GM21717 (cell line): ENCODE data around the gene LIN7A.
"Not testable (repeated sequence)": the region's sequence is repeated elsewhere in the genome, so short reads cannot be mapped to it uniquely, and the experiment has no call there.

Experiments
- ATAC-seq: cut with Tn5 transposase; IDR thresholded peaks from one replicate; pipeline ENCODE4 v1.9.1; 2021; ENCODE audit warnings: mild to moderate bottlenecking, moderate library complexity; ENCODE audit not compliant: unreplicated experiment

Gene LIN7A

GRCh38 chr12:80924437-80924836, 13.3 kb downstream of the LIN7A start:
- ATAC-seq, result no peak

DNA sequence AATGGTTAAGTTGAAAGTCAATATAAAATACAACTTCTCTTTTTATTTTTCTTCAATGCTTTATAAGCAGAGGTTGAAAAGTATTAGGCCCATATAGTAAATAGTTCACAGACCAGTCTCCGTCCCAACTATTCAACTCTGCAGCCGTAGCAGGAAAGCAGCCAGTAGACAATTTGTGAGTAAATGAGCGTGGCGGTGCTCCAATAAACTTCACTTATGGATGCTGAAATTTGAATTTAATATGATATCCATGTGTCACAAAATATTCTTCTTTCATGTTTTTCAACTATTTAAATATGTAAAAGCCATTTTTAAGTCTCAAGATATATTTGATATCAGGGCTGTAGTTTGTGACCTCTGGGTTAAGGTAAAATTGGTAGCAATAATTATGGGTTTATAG, 17.7 kb downstream of the LIN7A start:
- ATAC-seq, result no peak

DNA sequence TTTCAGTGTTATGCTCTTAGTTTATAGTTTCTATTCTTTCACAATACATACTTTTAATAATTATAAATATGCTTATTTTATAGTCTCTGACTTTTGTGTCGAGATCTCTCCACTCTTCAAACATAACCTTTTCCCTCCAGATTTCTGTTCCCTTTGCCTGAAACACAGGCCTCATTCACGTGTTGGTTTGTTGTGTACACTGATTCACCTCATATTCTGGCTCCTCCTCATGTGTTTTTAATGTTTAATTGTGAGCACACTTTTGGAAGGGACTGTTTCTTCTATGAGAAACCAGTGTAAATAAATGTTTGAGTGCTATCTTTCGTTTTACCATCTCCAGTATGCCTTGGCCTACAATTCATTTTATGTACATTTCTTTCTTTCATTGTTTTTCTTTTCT, 20.1 kb downstream of the LIN7A start:
- ATAC-seq, result no peak

DNA sequence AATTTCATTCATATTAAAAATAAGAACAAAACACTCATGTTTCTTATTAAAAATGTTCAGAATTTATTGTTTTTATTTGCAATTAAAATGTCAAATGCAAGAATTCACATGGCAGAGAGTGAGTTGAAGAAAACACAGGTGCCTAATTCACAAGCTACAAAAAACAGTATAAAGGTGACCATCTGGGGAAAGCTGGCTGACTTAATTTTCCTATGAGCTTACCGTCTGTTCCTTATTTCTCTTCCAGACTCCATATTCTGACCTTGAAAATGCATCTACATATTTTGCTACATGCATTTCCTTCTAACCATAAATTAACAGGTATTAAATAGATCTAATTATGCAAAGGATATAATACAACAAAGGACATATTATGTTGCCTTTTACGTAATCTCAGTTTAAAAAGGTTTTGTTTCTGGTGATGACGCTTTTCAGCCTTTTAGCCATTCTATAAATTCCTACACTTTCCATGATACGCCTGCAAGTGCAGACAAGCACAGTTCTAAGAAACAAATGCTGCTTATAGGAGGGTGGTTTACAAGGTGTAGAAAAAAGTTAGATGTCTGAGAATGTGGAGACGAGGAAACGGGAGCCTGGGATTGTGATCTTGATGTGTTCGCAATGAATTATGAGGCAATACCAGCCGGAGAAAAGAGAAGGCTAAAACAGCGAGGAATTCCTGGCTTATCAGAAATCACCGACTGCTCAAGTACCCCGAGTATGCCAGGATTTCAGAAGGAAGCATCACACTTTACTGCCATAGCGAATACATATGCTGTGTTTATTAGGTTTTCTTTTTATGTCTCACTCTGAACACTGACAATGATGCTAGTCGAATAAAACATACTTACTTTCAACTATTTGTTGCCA, 24.6 kb downstream of the LIN7A start:
- no peak for ATAC-seq

- ATAC-seq, result no peak
Observed at GRCh38 chr12:80909370-80909769, 28.4 kb downstream of the LIN7A start.

DNA sequence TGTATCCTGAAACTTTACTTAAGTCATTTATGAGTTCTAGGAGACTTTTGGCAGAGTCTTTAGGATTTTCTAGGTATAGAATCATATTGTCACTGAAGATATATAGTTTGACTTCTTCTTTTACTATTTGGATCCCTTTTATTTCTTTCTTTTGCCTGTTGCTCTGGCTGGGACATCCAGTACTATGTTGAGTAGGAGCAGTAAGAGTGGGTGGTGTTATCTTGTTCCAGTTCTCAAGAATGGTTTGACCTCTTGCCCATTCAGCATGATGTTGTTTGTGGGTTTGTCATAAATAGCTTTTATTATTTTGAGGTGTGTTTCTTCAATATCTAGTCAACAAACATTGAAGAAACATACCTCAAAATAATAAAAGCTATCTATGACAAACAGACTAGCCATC, 35.0 kb downstream of the LIN7A start:
- no peak for ATAC-seq

- no peak for ATAC-seq
Observed at GRCh38 chr12:80901661-80902060, 36.1 kb downstream of the LIN7A start.

- no peak for ATAC-seq
Observed at GRCh38 chr12:80895240-80895639, 42.5 kb downstream of the LIN7A start.

- no peak for ATAC-seq
Observed at GRCh38 chr12:80894179-80894578, 43.6 kb downstream of the LIN7A start.

DNA sequence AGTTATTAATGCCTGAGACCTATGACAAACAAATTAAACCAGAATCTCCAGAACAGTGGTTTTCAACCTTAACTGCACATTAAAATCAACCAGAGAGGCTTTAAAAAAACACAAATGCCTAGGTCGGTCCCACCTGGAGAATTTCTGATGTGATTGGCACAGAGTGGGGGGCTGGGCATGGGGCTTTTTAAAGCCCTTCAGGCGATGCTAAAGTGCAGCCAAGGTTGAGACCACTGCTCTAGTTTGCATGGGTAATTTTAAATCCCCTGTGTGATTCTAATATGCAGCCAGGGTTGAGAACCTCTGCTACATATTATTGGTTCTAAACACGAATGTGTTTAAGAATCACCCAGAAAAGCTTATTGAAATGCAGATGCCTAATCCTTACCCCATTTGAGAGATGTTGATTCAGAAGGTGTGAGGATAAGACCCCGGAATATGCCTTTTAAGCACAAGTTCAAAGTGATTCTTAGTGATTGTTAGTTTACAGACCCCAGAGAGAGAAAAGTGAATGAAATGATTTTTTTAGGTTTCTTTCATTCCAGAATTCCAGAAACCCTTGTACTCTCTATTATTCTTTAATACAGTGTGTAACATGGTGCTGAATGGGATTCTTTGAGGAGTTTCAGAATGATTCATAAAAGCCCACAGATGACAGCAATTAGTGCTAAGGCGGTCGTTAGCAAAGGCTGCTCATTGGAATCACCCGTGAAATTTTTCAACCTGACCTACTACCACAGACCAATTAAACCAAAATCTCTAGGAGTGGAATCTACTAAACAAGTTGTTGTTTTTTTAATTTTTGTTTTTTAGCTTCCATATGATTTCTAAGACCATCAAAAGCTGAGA, 44.9 kb downstream of the LIN7A start:
- peak; percentile 54 for ATAC-seq

GRCh38 chr12:80884651-80885050, 53.1 kb downstream of the LIN7A start:
- ATAC-seq, result no peak

DNA sequence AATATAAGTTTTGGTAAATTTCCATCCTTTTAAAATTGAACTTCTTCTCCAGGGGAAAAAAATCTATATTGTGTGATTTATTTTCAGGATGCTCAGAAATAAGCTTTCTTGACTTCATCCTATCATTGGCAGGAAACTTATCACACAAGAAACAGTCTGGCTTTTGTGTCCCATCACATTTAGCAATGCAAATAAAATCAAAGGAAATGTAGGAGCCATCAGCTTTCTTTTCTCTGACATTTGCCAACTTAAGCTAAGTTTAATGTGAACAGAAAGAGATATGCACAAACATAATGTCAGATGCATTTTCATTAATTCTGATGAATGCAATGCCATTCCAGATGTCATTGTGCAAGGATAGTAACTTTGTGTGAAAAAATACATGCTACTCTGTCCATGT, 56.6 kb downstream of the LIN7A start:
- ATAC-seq, result no peak

GRCh38 chr12:80878452-80878851, 59.3 kb downstream of the LIN7A start:
- not testable (repeated sequence) for ATAC-seq

DNA sequence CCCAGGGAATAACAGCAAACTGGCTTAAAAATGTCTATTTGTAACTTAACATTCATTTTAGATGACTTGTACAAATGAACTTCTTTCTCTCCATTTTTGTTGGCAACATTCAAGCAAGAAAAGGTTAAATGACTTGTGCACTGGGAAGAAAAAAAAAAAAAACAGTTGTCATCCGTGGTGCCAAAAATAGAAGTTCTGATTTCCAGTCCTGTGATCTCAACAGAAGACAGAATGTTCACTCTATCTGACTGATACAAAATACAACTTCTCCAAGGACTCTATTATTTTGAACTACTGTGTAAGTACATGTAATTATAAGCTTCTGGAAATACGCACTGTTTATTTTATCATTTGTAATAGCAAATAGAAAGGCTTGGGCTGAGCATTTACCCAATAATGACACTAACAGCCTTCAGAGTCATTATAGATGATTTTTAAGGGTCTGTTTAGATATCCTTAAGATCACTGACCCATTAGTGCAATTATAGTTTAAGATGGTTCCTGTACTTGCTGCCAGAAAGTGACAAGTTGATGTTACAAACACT, 59.9 kb downstream of the LIN7A start:
- no peak for ATAC-seq

DNA sequence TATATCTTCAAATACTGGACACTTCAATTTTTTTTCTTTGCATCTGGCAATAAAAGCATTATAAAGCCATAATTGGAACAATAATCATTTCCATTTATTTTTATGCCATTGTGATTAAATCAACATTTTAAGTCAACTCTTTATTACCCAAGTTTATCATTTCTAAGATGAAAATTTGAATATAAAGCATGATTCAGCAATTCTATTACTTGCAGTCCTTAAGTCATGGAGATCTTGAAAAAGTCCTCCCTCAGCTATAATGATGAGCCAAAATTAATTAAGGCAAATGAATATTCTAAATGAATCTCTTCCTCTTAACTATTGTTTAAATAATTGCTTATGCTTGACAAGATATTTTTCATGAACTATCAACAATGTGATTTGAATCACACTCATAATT, 65.7 kb downstream of the LIN7A start:
- no peak for ATAC-seq

DNA sequence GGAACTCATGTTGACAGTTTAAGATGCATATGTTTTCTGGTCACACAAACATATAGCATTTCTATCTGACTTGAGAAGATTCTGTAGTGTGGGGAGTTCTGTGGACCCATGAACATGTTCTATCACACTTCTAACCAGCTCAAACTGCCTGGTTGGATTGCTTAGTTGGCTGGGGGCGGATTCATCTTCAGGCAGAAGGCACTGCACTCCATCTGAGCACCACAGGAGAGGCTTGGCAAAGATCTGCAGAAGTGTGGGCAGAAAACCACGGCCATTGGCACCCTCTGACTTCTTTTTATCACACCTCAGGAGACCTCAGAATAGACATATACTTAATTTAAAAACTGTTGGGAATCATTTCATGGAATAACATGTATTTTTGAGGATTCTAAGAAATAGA, 68.5 kb downstream of the LIN7A start:
- ATAC-seq, result no peak

DNA sequence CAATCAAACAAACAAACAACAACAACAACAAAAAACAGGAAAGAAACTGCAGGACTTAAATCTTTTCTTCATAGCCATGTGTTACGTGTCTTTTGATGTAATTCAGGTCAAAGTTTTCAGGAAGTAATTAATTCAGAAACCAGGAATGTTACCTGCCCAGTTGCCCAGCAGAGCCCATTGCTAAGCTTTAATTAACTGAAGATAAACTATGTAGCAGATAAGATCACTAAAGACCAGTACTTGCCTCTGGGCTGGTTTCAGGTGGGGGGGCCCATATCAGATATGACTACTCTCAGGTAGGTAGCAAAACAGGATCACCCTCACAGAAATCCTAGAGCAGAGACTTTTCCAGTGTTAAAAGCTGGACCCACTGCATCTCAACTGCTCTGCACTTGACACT, 69.2 kb downstream of the LIN7A start:
- no peak for ATAC-seq

DNA sequence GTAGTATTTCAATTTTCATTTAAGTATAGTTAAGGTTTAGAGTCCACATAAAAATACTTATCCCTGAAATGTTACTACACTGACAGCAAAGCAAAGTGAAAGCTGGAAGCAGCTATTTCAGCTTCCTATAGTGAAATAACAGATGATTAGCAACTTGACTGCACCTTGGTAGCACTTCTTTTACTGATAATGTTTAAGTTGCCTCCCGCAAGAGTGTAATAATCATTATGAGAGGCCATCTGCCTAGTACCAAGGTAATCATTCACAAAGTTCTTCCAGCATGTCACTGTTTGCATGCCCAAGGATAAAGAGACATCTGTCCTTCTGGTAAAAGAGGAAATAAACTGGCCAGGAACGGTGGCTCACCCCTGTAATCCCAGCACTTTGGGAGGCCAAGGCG, 69.8 kb downstream of the LIN7A start:
- no peak for ATAC-seq

- ATAC-seq, result no peak
Observed at GRCh38 chr12:80864046-80864735, 73.5 kb downstream of the LIN7A start.

DNA sequence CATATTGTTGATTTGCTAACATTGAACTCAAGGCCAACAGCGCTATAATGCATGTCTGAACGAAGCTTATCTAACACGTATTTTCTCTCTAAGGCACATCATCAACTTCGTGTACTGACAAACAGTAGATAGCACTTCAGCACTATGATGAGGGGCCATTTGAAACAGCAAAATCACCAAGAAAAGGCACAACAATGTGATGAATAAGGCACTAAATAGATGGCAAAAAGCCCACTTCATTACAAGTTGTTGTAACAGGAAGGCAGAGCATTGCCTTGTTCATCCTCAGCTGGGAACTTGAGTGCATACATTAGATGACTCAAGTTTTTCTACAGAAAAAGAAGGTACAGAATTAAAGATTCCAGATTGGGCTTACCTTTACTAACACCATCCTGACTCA, 75.2 kb downstream of the LIN7A start:
- ATAC-seq, result no peak
